ENCODE results near the gene STRN3. TPM values are rescaled to one million over a fixed set of nuclear protein-coding genes. Genes with fewer than 3 reads are reported as not detected.

Gene STRN3
- total and polyA plus RNA-seq, 2 of the 4 experiments (the other 2 are of a cell fraction) = 10.8 to 78.7 TPM

DNA sequence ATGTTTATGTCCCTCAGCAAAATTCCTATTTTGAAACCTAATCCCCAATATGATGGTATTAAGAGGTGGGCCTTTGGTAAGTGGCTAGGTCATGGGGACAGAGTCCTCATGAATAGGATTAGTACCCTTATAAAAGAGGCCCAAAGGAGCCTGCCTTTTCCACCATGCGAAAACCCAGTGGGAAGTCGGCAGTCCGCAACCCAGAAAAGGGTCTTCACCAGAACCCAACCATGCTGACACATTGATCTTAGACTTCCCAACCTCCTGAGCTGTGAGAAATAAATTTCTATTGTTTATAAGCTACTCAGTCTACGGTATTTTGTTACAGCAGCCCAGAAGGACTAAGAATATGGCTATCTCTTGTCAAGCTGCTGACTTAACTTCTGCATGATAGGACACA is 85.3 kb downstream of the STRN3 start:
- no peak overlapping the region for H3K4me2 ChIP-seq (ENCODE audit: low read depth, low read length)
- H3K36me3 ChIP-seq (ENCODE audit: control insufficient read depth, insufficient read depth, low read length) = peaks cover 16% of the 10 kb centered on the region
- H3K18ac ChIP-seq (ENCODE audit: low read depth, low read length) = no peak overlapping the region
- no peak overlapping the region for H2BK20ac ChIP-seq (ENCODE audit: low read depth, low read length)
- intact Hi-C loops (cut with micrococcal nuclease) = no loop called here
- WGBS, 2 experiments (ENCODE audit: extremely low coverage in 2 of 2, insufficient read length in 1 of 2) = no CpG with 5 or more reads among the region's 4 CpGs
- H2BK120ac ChIP-seq (ENCODE audit: low read depth, low read length) = no peak overlapping the region
- H2AK9ac ChIP-seq (replicated peaks; ENCODE audit: low read depth, low read length, poor library complexity) = no peak overlapping the region
- H4K20me1 ChIP-seq (ENCODE audit: insufficient read depth, low read length) = peaks cover 3% of the 10 kb centered on the region; the same call in 1 of the 2 replicates
- no TSS peak for BruUV-seq (replicated peaks)
- H4K91ac ChIP-seq (ENCODE audit: insufficient read depth, low read depth, low read length) = no peak overlapping the region
- no peak overlapping the region for H2BK5ac ChIP-seq (ENCODE audit: low read depth, low read length, poor library complexity, severe bottlenecking)
- no peak for ATAC-seq (ENCODE audit: low read depth)
- 0 out of 2 replicates have a peak, but pooled peaks cover 4% of the 10 kb centered on the region for H3K9me1 ChIP-seq (ENCODE audit: insufficient read depth, low read length)
- in situ Hi-C loops (cut with MboI; ENCODE audit: low sequenced_read_pairs) = no loop called here
- dilution Hi-C loops (cut with HindIII; ENCODE audit: low sequenced_read_pairs, unreplicated experiment) = no loop called here
- DNase-seq = no peak
- H4K5ac ChIP-seq (ENCODE audit: low read depth, low read length) = no peak overlapping the region
- H3K9me3 ChIP-seq (ENCODE audit: control insufficient read depth, insufficient read depth, low read length) = no peaks in the 10 kb centered on the region
- no peak overlapping the region for H3K9ac ChIP-seq (ENCODE audit: low read depth, low read length)
- no peak overlapping the region for H3K14ac ChIP-seq (replicated peaks; ENCODE audit: low read depth, low read length)
- H2AK5ac ChIP-seq (ENCODE audit: low read depth, low read length) = no peak overlapping the region
- no peak overlapping the region for H2AFZ ChIP-seq (replicated peaks; ENCODE audit: low read length, poor library complexity)
- H3K23ac ChIP-seq (ENCODE audit: low read depth, low read length) = no peak overlapping the region
- no peak overlapping the region for H3K4ac ChIP-seq (ENCODE audit: low read depth, low read length)
- TF ChIP-seq CHD1 (IDR thresholded peaks at IDR 0.05; ENCODE audit: low read depth, low read length) = no peak
- no peak for TF ChIP-seq SMC3 (IDR thresholded peaks at IDR 0.05; ENCODE audit: low read depth, low read length)
- TF ChIP-seq BHLHE40 (IDR thresholded peaks at IDR 0.05; ENCODE audit: low read depth, low read length) = no peak
- no peak for TF ChIP-seq MXI1 (IDR thresholded peaks at IDR 0.05; ENCODE audit: borderline replicate concordance, low read depth, low read length)
- no peak for TF ChIP-seq POLR2A (IDR thresholded peaks at IDR 0.05; ENCODE audit: low read depth, low read length)
- TF ChIP-seq RCOR1 (IDR thresholded peaks at IDR 0.05; ENCODE audit: insufficient replicate concordance, low read length) = no peak
- H3K56ac ChIP-seq (ENCODE audit: extremely low read depth, insufficient read depth, low read length) = no peak overlapping the region
- no peak overlapping the region for H2BK15ac ChIP-seq (ENCODE audit: low read depth, low read length)
- POLR2A ChIA-PET (ENCODE audit: unreplicated experiment) = no interaction called here
- H3K4me3 ChIP-seq (ENCODE audit: insufficient read depth, low read depth, low read length) = no peak overlapping the region
- CTCF ChIA-PET = no interaction called here
- H3K79me1 ChIP-seq (ENCODE audit: low read depth in 1 of 2, low read length in 2 of 2) = peaks cover 25 to 44% of the 10 kb centered on the region in 2 experiments
- no peak overlapping the region for H4K8ac ChIP-seq (ENCODE audit: low read depth in 2 of 2, low read length in 2 of 2)
- no peaks in the 10 kb centered on the region for H3K4me1 ChIP-seq (ENCODE audit: control insufficient read depth, insufficient read depth, low read length)
- H3K27me3 ChIP-seq (ENCODE audit: control insufficient read depth, insufficient read depth, low read length) = no peaks in the 10 kb centered on the region
- no peak overlapping the region for H3K27ac ChIP-seq (ENCODE audit: insufficient read depth, low read length)

Measured in IMR-90 (cell line).